ENCODE results near the gene GALNT1. TPM values are rescaled to one million over a fixed set of nuclear protein-coding genes. Genes with fewer than 3 reads are reported as not detected.

The GALNT1 gene
- total RNA-seq, 2 donors from 2014 or later: 27.0 to 37.2 TPM

DNA sequence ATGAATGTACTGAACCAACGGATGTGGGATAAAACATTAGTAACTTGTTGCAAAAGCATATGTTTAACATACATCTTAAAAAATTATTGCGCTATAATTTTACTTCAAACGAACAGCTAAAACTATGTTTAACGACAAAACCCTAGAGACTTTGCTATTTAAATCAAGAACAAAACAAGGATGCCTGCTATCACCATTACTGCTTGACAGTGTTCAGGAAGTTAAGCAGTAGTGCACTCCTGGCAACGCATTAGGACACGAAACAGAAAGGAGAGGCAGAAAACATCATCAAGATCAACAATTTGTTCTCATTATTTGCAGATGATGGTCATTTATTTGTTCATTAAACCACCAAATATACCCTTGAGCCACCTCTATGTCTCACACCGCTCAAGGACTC is 151.9 kb downstream of the GALNT1 start:
- Histone ChIP-seq H3K27ac (no peak overlapping the region), H3K27me3 (no peaks in the 10 kb centered on the region), H3K36me3 (replicated peaks in 1 of 2; ENCODE audit: insufficient read depth in 1 of 2, low read depth in 2 of 2) (no peaks in the 10 kb centered on the region), H3K4me1 (no peaks in the 10 kb centered on the region), H3K9me3 (no peaks in the 10 kb centered on the region), H3K4me3 (no peak overlapping the region)
- intact Hi-C loops (cut with DNase I): no loop called here
- TF ChIP-seq, protein P1, sequence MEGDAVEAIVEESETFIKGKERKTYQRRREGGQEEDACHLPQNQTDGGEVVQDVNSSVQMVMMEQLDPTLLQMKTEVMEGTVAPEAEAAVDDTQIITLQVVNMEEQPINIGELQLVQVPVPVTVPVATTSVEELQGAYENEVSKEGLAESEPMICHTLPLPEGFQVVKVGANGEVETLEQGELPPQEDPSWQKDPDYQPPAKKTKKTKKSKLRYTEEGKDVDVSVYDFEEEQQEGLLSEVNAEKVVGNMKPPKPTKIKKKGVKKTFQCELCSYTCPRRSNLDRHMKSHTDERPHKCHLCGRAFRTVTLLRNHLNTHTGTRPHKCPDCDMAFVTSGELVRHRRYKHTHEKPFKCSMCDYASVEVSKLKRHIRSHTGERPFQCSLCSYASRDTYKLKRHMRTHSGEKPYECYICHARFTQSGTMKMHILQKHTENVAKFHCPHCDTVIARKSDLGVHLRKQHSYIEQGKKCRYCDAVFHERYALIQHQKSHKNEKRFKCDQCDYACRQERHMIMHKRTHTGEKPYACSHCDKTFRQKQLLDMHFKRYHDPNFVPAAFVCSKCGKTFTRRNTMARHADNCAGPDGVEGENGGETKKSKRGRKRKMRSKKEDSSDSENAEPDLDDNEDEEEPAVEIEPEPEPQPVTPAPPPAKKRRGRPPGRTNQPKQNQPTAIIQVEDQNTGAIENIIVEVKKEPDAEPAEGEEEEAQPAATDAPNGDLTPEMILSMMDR (IDR thresholded peaks at IDR 0.05): no peak
- no peak for TF ChIP-seq POLR2A (IDR thresholded peaks at IDR 0.05)
- DNase-seq (no peak), ATAC-seq (no peak)
- whole genome bisulfite sequencing, 2 donors: 72 to 86% methylated on average over 7 of the region's 7 CpGs

DNA sequence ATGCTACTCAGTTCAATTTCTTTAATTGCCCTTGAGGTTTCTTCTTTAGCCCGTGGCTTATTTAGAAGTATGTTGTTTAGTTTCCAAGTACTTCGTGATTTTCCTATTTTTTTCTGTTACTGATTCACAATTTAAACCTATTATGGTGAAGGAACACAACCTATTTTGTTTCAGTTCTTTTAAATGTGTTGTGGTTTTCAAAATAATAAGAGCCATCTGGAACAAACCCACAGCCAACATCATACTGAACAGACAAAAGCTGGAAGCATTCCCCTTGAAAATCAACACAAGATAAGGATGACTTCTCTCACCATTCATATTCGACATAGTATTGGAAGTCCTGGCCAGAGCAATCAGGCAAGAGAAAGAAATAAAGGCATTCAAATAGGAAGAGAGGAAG is 155.2 kb downstream of the GALNT1 start:
- 46 to 62% methylated on average over 3 of the region's 3 CpGs for WGBS, 2 donors
- no peaks in the 10 kb centered on the region for H3K4me1 ChIP-seq
- H3K27ac ChIP-seq: no peak overlapping the region
- DNase-seq (no peak), ATAC-seq (no peak)
- intact Hi-C loops (cut with DNase I): no loop called here
- H3K36me3 ChIP-seq (replicated peaks in 1 of 2; ENCODE audit: insufficient read depth in 1 of 2, low read depth in 2 of 2): no peaks in the 10 kb centered on the region
- no peak overlapping the region for H3K4me3 ChIP-seq
- TF ChIP-seq, protein P1 (IDR thresholded peaks at IDR 0.05): no peak
- no peak for TF ChIP-seq POLR2A (IDR thresholded peaks at IDR 0.05)
- H3K9me3 ChIP-seq: no peaks in the 10 kb centered on the region
- no peaks in the 10 kb centered on the region for H3K27me3 ChIP-seq

DNA sequence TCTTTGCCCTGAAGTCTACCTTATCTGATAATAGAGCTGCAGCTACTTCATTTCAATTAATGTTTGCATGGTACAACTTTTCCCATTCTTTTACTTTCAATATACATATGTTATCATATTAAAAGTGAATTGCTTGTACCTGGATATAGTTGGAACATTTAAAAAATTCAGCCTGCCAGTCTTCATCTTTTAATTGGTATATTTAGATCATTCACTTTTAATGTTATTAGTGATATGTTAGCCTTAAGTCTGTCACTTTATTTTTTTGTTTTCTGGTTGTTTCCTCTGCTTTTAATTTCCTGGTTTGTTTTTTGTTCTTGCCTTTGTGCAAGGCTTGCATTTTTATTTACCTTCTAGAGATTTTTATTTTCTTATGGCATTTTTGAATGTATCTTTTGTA is 158.2 kb downstream of the GALNT1 start:
- Histone ChIP-seq H3K36me3 (replicated peaks in 1 of 2; ENCODE audit: insufficient read depth in 1 of 2, low read depth in 2 of 2) (no peaks in the 10 kb centered on the region), H3K27me3 (no peaks in the 10 kb centered on the region), H3K9me3 (no peaks in the 10 kb centered on the region), H3K27ac (no peak overlapping the region), H3K4me3 (no peak overlapping the region), H3K4me1 (no peaks in the 10 kb centered on the region)
- DNase-seq: no peak
- ATAC-seq: no peak
- TF ChIP-seq, protein P1 (IDR thresholded peaks at IDR 0.05): no peak
- no peak for TF ChIP-seq POLR2A (IDR thresholded peaks at IDR 0.05)
- intact Hi-C loops (cut with DNase I): no loop called here

DNA sequence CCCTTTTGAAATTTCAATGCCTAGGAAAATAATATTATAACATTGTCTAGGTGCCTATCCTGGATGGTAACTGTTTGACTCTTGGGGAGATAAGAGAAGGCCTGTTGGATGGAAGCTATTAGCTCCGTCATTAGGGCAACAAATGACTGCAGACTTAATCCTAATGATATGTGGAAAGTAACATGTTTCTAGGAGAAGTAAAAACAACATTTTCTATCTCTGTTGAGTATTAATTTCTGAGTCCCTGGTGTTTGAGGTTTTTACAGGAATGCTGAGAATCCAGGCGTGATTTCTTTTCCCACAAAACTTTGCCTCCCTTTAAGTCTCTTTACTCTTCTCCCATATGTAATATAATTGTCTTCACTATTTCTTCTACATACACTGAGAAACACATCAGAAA is 159.1 kb downstream of the GALNT1 start:
- Histone ChIP-seq H3K27ac (no peak overlapping the region), H3K27me3 (no peaks in the 10 kb centered on the region), H3K4me1 (no peaks in the 10 kb centered on the region), H3K36me3 (replicated peaks in 1 of 2; ENCODE audit: insufficient read depth in 1 of 2, low read depth in 2 of 2) (no peaks in the 10 kb centered on the region), H3K9me3 (no peaks in the 10 kb centered on the region), H3K4me3 (no peak overlapping the region)
- TF ChIP-seq, protein P1 (IDR thresholded peaks at IDR 0.05): no peak
- no peak for TF ChIP-seq POLR2A (IDR thresholded peaks at IDR 0.05)
- WGBS, 2 donors: 73 to 88% methylated on average over 2 of the region's 2 CpGs
- ATAC-seq (no peak), DNase-seq (no peak)
- intact Hi-C loops (cut with DNase I): no loop called here

DNA sequence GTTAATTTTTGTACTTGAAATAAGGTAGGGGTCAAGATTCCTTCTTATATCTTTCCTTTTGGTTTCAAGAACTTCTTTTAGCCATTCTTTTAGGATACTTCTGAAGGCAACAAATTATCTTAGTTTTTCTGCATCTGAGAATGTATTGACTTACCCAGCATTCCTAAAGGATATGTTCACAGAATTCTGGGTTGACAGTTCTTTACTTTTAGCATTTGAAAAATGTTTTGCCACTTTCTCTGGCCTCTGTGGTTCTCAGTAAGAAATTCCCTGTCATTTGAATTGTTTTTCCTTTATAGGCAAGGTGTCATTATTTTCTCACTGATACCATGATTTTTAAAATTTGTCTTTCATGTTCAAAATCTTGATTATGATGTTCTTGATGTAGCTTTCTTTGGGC is 162.4 kb downstream of the GALNT1 start:
- Histone ChIP-seq H3K4me1 (no peaks in the 10 kb centered on the region), H3K9me3 (no peaks in the 10 kb centered on the region), H3K27ac (no peak overlapping the region), H3K4me3 (no peak overlapping the region), H3K36me3 (replicated peaks in 1 of 2; ENCODE audit: insufficient read depth in 1 of 2, low read depth in 2 of 2) (no peaks in the 10 kb centered on the region), H3K27me3 (no peaks in the 10 kb centered on the region)
- intact Hi-C loops (cut with DNase I): no loop called here
- no peak for DNase-seq
- TF ChIP-seq, protein P1 (IDR thresholded peaks at IDR 0.05): no peak
- no peak for TF ChIP-seq POLR2A (IDR thresholded peaks at IDR 0.05)
- ATAC-seq: no peak
